Left renal cortex interstitium (tissue), 4 donors: Measurements from ENCODE around the gene TFDP1. TPM values are rescaled to one million over a fixed set of nuclear protein-coding genes. Genes with fewer than 3 reads are reported as not detected.

ENCODE experiments used
- polyA plus RNA-seq, 4 donors: library from polyadenylated mRNA; unstranded; fragments of 120-200 nt; gene quantifications; one replicate each; pipeline ENCODE4 v1.2.1, GENCODE V29; 2013; ENCODE audit not compliant: insufficient read length in 4 of 4

Gene TFDP1
- polyA plus RNA-seq, 4 donors: 83.3 to 93.0 (median 88.2) TPM

Other genes with a start within 250 kb of the TFDP1 start
- 10 to 100 TPM; 11.4 to 23.7 (median 17.5) TPM for gene GRTP1, start 220.6 kb upstream of the TFDP1 start, polyA plus RNA-seq
- gene ADPRHL1, start 131.3 kb upstream of the TFDP1 start, polyA plus RNA-seq: 1 to 10 TPM; 3.1 to 6.1 (median 4.7) TPM
- 10 to 100 TPM; 15.3 to 35.8 (median 26.9) TPM for gene DCUN1D2, start 94.0 kb upstream of the TFDP1 start, polyA plus RNA-seq
- gene ATP4B, start 73.4 kb downstream of the TFDP1 start, polyA plus RNA-seq: under 1 TPM; 0.36 to 0.82 (median 0.42) TPM
- gene GRK1, start 82.5 kb downstream of the TFDP1 start, polyA plus RNA-seq: under 1 TPM; 0.11 to 0.19 (median 0.15) TPM
- 1 to 10 TPM; 6.6 to 8.6 (median 7.6) TPM for gene TMEM255B, start 174.5 kb downstream of the TFDP1 start, polyA plus RNA-seq